ENCODE measurements around the gene PI16. TPM values are rescaled to one million over a fixed set of nuclear protein-coding genes. Genes with fewer than 3 reads are reported as not detected.
A peak's percentile ranks its signal among the peaks of the same experiment; 100 is the strongest.

The PI16 gene
- total RNA-seq, 1 donor from 2014 or later: 25.9 TPM

DNA sequence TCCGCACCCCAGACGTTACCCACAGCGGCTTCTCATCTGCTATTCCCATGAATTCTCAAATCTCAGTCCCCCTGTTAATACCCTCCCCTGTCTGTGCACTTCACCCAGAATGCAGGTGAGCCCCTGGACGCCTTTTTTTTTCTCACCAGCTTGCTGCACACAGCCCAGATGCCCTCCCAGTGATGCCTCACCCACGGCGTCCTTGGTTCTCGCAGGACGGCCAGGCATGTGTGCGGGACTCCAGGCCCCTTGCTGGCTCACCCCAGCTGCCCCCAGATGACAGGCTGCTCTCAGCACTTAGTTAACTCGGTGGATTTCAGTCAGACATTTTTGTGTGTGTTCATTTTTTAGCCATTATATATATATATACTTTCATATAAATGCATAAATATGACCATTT lies 25.4 kb upstream of the PI16 start:
- intact Hi-C loops (cut with micrococcal nuclease): no loop called here
- no peaks in the 10 kb centered on the region for H3K27me3 ChIP-seq (ENCODE audit: low read depth)
- H3K36me3 ChIP-seq: peaks cover 17% of the 10 kb centered on the region
- no peaks in the 10 kb centered on the region for H3K9me3 ChIP-seq (replicated peaks)
- TF ChIP-seq, protein P1, sequence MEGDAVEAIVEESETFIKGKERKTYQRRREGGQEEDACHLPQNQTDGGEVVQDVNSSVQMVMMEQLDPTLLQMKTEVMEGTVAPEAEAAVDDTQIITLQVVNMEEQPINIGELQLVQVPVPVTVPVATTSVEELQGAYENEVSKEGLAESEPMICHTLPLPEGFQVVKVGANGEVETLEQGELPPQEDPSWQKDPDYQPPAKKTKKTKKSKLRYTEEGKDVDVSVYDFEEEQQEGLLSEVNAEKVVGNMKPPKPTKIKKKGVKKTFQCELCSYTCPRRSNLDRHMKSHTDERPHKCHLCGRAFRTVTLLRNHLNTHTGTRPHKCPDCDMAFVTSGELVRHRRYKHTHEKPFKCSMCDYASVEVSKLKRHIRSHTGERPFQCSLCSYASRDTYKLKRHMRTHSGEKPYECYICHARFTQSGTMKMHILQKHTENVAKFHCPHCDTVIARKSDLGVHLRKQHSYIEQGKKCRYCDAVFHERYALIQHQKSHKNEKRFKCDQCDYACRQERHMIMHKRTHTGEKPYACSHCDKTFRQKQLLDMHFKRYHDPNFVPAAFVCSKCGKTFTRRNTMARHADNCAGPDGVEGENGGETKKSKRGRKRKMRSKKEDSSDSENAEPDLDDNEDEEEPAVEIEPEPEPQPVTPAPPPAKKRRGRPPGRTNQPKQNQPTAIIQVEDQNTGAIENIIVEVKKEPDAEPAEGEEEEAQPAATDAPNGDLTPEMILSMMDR (IDR thresholded peaks at IDR 0.05; ENCODE audit: borderline replicate concordance): no peak
- no peak for DNase-seq
- peaks cover 37% of the 10 kb centered on the region for H3K4me1 ChIP-seq
- peak overlapping the region; percentile 71 for H3K27ac ChIP-seq (replicated peaks)
- H3K4me3 ChIP-seq: no peak overlapping the region

DNA sequence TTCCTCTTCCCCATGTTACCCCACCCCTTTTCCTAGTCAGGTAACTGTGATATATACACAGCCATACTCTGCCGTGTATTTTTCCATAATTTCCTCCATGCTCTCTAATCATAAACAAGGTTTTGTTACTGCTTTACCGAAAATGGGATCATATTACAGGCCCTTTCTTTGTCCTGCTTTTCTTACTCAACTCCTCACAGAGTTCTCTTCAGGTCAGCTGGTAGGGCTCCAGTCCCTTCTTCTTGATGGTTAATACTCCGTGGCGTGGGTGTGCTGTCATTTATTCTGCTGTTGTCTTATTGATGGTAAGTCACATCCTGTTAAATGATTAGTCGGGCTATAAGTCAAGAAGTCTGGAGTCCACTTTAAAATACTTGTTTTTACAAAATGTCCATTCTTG lies 24.9 kb upstream of the PI16 start:
- H3K27ac ChIP-seq (replicated peaks): peak overlapping the region; percentile 71
- no peak overlapping the region for H3K4me3 ChIP-seq
- H3K36me3 ChIP-seq: peaks cover 12% of the 10 kb centered on the region
- intact Hi-C loops (cut with micrococcal nuclease): no loop called here
- no peaks in the 10 kb centered on the region for H3K27me3 ChIP-seq (ENCODE audit: low read depth)
- TF ChIP-seq, protein P1 (IDR thresholded peaks at IDR 0.05; ENCODE audit: borderline replicate concordance): no peak
- H3K4me1 ChIP-seq: peaks cover 37% of the 10 kb centered on the region
- DNase-seq: no peak
- H3K9me3 ChIP-seq (replicated peaks): no peaks in the 10 kb centered on the region

DNA sequence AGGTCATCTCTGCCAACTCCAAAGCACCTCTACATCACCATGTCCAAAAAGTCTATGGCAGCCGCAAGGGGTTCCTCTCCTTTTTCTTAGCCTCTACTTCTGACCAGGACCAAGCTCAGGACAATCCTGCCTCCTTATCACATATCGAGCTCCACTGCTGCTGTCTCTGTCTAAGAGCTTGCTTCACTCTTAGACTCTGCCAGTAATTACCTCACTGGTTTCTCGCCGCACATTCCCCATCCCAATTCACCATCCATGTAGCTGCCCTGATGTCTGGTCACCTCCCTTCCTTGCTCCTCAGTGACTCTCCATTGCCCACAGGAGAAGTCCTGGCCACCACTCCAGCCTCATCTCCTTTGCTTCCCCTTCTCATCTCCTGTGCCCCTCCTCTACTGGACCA lies 24.1 kb upstream of the PI16 start:
- Histone ChIP-seq H3K27me3 (ENCODE audit: low read depth) (no peaks in the 10 kb centered on the region), H3K9me3 (replicated peaks) (no peaks in the 10 kb centered on the region), H3K27ac (replicated peaks) (peak overlapping the region; percentile 71), H3K4me3 (no peak overlapping the region), H3K4me1 (peaks cover 37% of the 10 kb centered on the region), H3K36me3 (peaks cover 3% of the 10 kb centered on the region)
- no peak for DNase-seq
- intact Hi-C loops (cut with micrococcal nuclease): no loop called here
- TF ChIP-seq, protein P1 (IDR thresholded peaks at IDR 0.05; ENCODE audit: borderline replicate concordance): no peak

DNA sequence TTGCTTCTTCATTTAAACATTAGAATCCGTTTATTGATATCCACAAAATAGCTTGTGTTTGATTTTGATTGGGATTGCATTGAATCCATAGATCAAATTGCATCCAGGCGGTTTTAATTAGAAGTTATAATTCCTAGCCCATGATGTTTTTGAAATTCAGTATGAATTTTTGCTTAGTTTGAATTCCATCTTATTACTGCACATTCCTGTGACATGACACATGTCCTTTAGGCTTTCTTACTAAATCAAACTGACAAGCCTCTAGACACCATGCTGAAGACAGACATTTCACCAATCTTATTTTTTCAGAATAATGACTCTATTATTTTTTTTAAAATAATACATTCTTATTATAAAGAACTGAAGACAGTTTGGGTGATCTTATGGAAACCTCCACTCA lies 21.4 kb upstream of the PI16 start:
- H3K36me3 ChIP-seq: no peaks in the 10 kb centered on the region
- intact Hi-C loops (cut with micrococcal nuclease): no loop called here
- H3K27ac ChIP-seq (replicated peaks): no peak overlapping the region
- no peaks in the 10 kb centered on the region for H3K9me3 ChIP-seq (replicated peaks)
- H3K27me3 ChIP-seq (ENCODE audit: low read depth): no peaks in the 10 kb centered on the region
- no peak for DNase-seq
- no peak overlapping the region for H3K4me3 ChIP-seq
- TF ChIP-seq, protein P1 (IDR thresholded peaks at IDR 0.05; ENCODE audit: borderline replicate concordance): no peak
- H3K4me1 ChIP-seq: peaks cover 21% of the 10 kb centered on the region

DNA sequence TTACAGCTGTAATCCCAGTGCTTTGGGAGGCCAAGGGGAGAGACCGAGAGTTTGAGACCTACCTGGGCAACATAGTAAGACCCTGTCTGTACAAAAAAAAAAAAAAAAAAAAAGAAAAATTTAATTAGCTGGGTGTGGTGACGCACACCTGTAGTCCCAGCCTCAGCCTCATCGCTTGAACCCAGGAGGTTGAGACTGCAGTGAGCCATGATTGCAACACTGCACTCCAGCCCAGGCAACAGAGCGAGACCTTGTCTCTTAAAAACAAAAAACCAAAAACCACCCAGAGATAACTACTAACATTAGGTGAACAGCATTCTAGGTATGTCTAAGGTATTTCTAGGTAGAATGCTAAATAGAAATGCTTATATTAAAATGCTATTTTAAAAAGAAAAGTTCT lies 21.0 kb upstream of the PI16 start:
- Histone ChIP-seq H3K27ac (replicated peaks) (no peak overlapping the region), H3K27me3 (ENCODE audit: low read depth) (no peaks in the 10 kb centered on the region), H3K36me3 (no peaks in the 10 kb centered on the region), H3K9me3 (replicated peaks) (no peaks in the 10 kb centered on the region), H3K4me3 (no peak overlapping the region), H3K4me1 (peaks cover 19% of the 10 kb centered on the region)
- intact Hi-C loops (cut with micrococcal nuclease): no loop called here
- DNase-seq: no peak
- TF ChIP-seq, protein P1 (IDR thresholded peaks at IDR 0.05; ENCODE audit: borderline replicate concordance): no peak

DNA sequence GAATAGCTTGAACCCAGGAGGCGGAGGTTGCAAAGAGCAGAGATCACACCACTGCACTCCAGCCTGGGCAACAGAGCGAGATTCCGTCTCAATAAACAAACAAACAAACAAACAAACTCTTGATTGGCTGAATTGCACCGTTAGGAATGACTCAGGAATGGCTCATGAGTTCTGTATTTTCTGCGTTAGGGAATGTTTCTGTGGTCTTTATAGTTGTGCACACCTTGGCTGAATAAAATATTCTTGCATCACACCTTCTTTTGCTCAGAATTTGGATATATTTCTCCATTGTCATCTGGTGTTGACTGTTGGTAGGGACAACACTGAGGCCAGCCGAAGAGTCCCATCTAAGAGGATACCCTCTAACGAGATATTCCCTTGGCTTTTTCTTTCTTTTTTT lies 19.6 kb upstream of the PI16 start:
- intact Hi-C loops (cut with micrococcal nuclease): no loop called here
- Histone ChIP-seq H3K27ac (replicated peaks) (no peak overlapping the region), H3K9me3 (replicated peaks) (no peaks in the 10 kb centered on the region), H3K4me3 (no peak overlapping the region), H3K4me1 (peaks cover 8% of the 10 kb centered on the region), H3K36me3 (no peaks in the 10 kb centered on the region), H3K27me3 (ENCODE audit: low read depth) (no peaks in the 10 kb centered on the region)
- TF ChIP-seq, protein P1 (IDR thresholded peaks at IDR 0.05; ENCODE audit: borderline replicate concordance): no peak
- DNase-seq: no peak
